OCI-LY1 (cell line): Measurements from ENCODE around the gene NXN.
"Not testable (repeated sequence)": the region's sequence is repeated elsewhere in the genome, so short reads cannot be mapped to it uniquely, and the experiment has no call there.

Experiments
- H2AFZ ChIP-seq: fragments of 200-600 bp; sonication (generic), shearing (Covaris generic); 2 replicates; pipeline ENCODE4 v1.6.0; 2014; ENCODE audit warnings: antibody characterized with exemption, mild to moderate bottlenecking, low read length
- H3F3A ChIP-seq: fragments of 200-600 bp; sonication (generic), shearing (Covaris generic); 2 replicates; pipeline ENCODE4 v1.6.0; 2014; ENCODE audit warnings: mild to moderate bottlenecking, antibody characterized with exemption, low read length, moderate library complexity; ENCODE audit not compliant: insufficient read depth
- H3K27ac ChIP-seq: fragments of 200-600 bp; sonication (generic); 2 replicates; pipeline ENCODE4 v1.5.1; 2014; ENCODE audit warnings: low read length, mixed run types, mild to moderate bottlenecking, low read depth; ENCODE audit not compliant: poor library complexity, severe bottlenecking
- H3K27me3 ChIP-seq: fragments of 200-600 bp; sonication (generic); 2 replicates; pipeline ENCODE4 v1.6.0; 2014; ENCODE audit warnings: antibody characterized with exemption, mild to moderate bottlenecking, low read length, moderate library complexity; ENCODE audit not compliant: insufficient read depth
- H3K36me3 ChIP-seq: fragments of 200-600 bp; sonication (generic); 2 replicates; pipeline ENCODE4 v1.6.1; 2014; ENCODE audit warnings: mild to moderate bottlenecking, antibody characterized with exemption, low read length, moderate library complexity, mixed read lengths; ENCODE audit not compliant: insufficient read depth
- H3K4me1 ChIP-seq: fragments of 200-600 bp; sonication (generic); 2 replicates; pipeline ENCODE4 v1.5.1; 2014; ENCODE audit warnings: mild to moderate bottlenecking, low read length, moderate library complexity; ENCODE audit not compliant: insufficient read depth, severe bottlenecking
- H3K4me2 ChIP-seq: fragments of 200-600 bp; sonication (generic), shearing (Covaris generic); 2 replicates; pipeline ENCODE4 v1.6.1; 2014; ENCODE audit warnings: low read length
- H3K4me3 ChIP-seq: fragments of 200-600 bp; sonication (generic); 2 replicates; pipeline ENCODE4 v1.5.1; 2014; ENCODE audit warnings: low read length, low read depth, mild to moderate bottlenecking, mixed read lengths; ENCODE audit not compliant: poor library complexity, severe bottlenecking
- H3K79me2 ChIP-seq: fragments of 200-600 bp; shearing (Covaris generic); 2 replicates; pipeline ENCODE4 v1.6.1; 2016; ENCODE audit warnings: mixed run types, low read length, mixed read lengths; ENCODE audit not compliant: insufficient read depth
- H3K9ac ChIP-seq: fragments of 200-600 bp; sonication (generic), shearing (Covaris generic); 2 replicates; pipeline ENCODE4 v1.6.1; 2014; ENCODE audit warnings: mild to moderate bottlenecking, low read length, mixed read lengths
- H3K9me2 ChIP-seq: fragments of 200-600 bp; sonication (generic), shearing (Covaris generic); 2 replicates; pipeline ENCODE4 v1.6.1; 2014; ENCODE audit warnings: low read depth, mild to moderate bottlenecking, low read length, mixed read lengths
- H3K9me3 ChIP-seq: fragments of 200-600 bp; shearing (Covaris generic); 2 replicates; pipeline ENCODE4 v1.6.1; 2014; ENCODE audit warnings: low read length, mixed read lengths
- H4K20me1 ChIP-seq: fragments of 200-600 bp; sonication (generic), shearing (Covaris generic); 2 replicates; pipeline ENCODE4 v1.6.0; 2016; ENCODE audit warnings: mild to moderate bottlenecking, low read length; ENCODE audit not compliant: insufficient read depth
- CTCF ChIP-seq: fragments of 200-600 bp; sonication (generic), shearing (Covaris generic); IDR thresholded peaks from 2 replicates; pipeline ENCODE4 v1.5.1; 2017; ENCODE audit warnings: mild to moderate bottlenecking, antibody characterized with exemption, low read length, moderate library complexity, mixed read lengths
- EZH2 ChIP-seq: fragments of 200-600 bp; sonication (generic), shearing (Covaris generic); IDR thresholded peaks from 2 replicates; pipeline ENCODE4 v1.8.0; 2017; ENCODE audit warnings: borderline replicate concordance, mixed run types, mild to moderate bottlenecking, antibody characterized with exemption, low read length, moderate library complexity, mixed read lengths

NXN gene

GRCh38 chr17:954431-955164 lies 25.0 kb downstream of the NXN start:
- Histone ChIP-seq H3K9me2 (no peaks in the 10 kb centered on the region), H3K4me3 (no peak overlapping the region), H3K79me2 (no peaks in the 10 kb centered on the region), H3K27ac (no peak overlapping the region), H3K27me3 (no peaks in the 10 kb centered on the region), H3K9ac (no peak overlapping the region), H2AFZ (no peak overlapping the region), H3F3A (no peaks in the 10 kb centered on the region), H4K20me1 (no peaks in the 10 kb centered on the region), H3K4me2 (no peak overlapping the region), H3K4me1 (no peaks in the 10 kb centered on the region), H3K9me3 (no peaks in the 10 kb centered on the region), H3K36me3 (no peaks in the 10 kb centered on the region)
- no peak for TF ChIP-seq CTCF
- TF ChIP-seq EZH2: no peak

DNA sequence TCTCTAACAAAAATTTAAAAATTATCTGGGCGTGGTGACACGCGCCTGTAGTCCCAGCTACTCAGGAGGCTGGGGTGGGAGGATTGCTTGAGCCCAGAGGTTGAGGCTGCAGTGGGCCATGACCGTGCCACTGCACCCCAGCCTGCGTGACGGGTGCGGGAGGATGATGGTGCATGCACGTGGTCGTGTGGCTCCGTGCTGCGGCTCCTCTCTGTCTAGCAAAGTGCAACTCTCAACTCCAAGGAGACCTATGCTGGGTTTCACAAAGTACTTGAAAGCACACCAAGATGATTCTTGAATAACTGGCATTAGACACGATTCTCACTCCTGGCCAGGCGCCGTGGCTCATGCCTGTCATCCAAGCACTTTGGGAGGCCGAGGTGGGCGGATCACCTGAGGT lies 25.8 kb downstream of the NXN start:
- H3F3A ChIP-seq: no peaks in the 10 kb centered on the region
- H3K4me1 ChIP-seq: no peaks in the 10 kb centered on the region
- no peaks in the 10 kb centered on the region for H3K36me3 ChIP-seq
- no peak overlapping the region for H3K9ac ChIP-seq
- no peak overlapping the region for H3K27ac ChIP-seq
- H3K27me3 ChIP-seq: no peaks in the 10 kb centered on the region
- H3K4me3 ChIP-seq: no peak overlapping the region
- no peaks in the 10 kb centered on the region for H3K9me2 ChIP-seq
- H2AFZ ChIP-seq: no peak overlapping the region
- TF ChIP-seq EZH2 (no peak), CTCF (no peak)
- no peaks in the 10 kb centered on the region for H3K9me3 ChIP-seq
- H4K20me1 ChIP-seq: no peaks in the 10 kb centered on the region
- no peaks in the 10 kb centered on the region for H3K79me2 ChIP-seq
- no peak overlapping the region for H3K4me2 ChIP-seq

DNA sequence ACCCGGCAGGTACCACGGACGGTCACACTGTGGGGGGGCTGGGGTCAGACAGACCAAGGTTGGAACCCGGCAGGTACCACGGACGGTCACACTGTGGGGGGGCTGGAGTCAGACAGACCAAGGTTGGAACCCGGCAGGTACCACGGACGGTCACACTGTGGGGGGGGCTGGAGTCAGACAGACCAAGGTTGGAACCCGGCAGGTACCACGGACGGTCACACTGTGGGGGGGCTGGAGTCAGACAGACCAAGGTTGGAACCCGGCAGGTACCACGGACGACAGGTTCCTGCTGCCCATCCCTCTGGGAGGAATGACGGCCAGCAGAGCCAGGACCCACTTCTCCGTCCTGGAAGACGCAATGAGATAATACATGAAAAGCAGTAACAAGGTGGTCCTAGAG lies 27.0 kb downstream of the NXN start:
- not testable (repeated sequence) for H3F3A ChIP-seq, H3K9me2 ChIP-seq, H3K4me2 ChIP-seq, H4K20me1 ChIP-seq, H3K79me2 ChIP-seq, H3K9me3 ChIP-seq, H3K9ac ChIP-seq, H3K27me3 ChIP-seq, H2AFZ ChIP-seq, H3K4me3 ChIP-seq, H3K4me1 ChIP-seq, H3K27ac ChIP-seq, H3K36me3 ChIP-seq
